Measurements from ENCODE around the gene HMGXB3.
"Not testable (repeated sequence)": the region's sequence is repeated elsewhere in the genome, so short reads cannot be mapped to it uniquely, and the experiment has no call there.

HMGXB3 gene

DNA sequence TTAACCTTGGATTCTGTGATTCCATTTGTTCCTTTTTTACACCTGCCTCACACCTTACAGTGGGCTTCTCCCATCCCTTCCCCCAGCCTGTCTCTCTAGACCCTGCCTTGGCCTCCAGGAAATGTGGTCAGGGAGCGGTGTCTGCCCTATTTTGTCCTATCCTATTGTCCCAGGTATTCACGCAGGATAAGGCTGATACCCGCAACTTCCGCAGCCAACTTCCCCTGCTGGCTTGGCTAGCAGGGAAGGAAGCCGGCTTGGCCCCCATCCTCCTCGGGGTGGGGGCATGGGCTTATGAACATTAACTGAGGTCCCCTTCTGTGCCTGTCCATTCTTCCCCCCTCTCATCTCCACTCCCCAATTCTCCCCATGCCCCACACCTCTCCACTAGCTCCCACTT lies 82.3 kb downstream of the HMGXB3 start:
- H3K27ac ChIP-seq: no peak overlapping the region
- TF ChIP-seq, protein P1, sequence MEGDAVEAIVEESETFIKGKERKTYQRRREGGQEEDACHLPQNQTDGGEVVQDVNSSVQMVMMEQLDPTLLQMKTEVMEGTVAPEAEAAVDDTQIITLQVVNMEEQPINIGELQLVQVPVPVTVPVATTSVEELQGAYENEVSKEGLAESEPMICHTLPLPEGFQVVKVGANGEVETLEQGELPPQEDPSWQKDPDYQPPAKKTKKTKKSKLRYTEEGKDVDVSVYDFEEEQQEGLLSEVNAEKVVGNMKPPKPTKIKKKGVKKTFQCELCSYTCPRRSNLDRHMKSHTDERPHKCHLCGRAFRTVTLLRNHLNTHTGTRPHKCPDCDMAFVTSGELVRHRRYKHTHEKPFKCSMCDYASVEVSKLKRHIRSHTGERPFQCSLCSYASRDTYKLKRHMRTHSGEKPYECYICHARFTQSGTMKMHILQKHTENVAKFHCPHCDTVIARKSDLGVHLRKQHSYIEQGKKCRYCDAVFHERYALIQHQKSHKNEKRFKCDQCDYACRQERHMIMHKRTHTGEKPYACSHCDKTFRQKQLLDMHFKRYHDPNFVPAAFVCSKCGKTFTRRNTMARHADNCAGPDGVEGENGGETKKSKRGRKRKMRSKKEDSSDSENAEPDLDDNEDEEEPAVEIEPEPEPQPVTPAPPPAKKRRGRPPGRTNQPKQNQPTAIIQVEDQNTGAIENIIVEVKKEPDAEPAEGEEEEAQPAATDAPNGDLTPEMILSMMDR (IDR thresholded peaks at IDR 0.05): no peak
- TF ChIP-seq ZFX (IDR thresholded peaks at IDR 0.05; ENCODE audit: borderline replicate concordance): no peak

DNA sequence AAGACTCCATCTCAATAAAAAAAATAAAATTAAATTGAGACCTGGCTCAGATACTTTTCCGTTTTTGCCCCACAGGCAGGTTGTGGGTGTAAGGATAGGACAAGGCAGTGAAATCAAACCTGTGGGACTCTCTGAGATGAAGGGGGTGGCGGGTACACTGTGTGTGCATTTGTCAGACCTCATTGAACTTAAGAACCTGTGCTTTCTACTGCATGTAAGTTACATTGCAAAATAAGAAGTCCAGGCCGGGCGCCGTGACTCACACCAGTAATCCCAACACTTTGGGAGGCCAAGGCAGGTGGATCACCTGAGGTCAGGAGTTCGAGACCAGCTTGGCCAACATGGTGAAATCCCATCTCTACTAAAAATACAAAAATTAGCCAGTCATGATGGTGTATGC lies 84.2 kb downstream of the HMGXB3 start:
- not testable (repeated sequence) for H3K27ac ChIP-seq

DNA sequence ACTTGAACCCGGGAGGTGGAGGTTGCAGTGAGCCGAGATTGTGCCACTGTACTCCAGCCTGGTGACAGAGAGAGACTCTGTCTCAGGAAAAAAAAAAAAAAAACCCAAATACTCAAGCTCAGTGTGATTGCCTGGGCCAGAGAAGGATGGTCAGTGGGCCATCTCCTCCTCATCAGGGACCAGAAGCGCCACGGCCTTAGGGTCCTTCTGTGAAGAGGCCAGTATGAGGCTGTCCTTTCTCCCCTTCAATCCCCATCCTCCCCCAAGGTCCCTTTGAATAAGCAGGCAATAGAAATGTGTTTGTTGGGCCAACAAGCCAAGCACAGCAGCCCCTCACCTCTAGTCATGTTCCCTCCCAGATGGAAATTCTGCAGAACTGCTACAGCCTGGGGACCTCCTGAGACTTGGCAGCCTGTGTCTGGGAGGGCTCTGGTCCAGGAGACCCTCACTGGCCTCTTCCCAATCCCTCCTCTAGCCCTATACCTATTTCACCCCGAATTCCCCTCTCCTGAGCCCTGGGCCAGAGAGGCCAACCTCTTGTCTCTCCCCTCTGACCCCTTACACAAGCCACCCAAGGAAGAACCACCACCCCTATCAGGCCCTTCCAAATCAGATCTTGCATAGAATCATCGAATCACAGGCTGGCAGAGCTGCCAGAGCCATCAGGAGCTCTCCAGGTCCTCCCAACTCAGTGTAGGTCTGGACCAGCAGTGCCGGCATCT lies 84.8 kb downstream of the HMGXB3 start:
- no peak for TF ChIP-seq ZFX (IDR thresholded peaks at IDR 0.05; ENCODE audit: borderline replicate concordance)
- TF ChIP-seq, protein P1 (IDR thresholded peaks at IDR 0.05): no peak
- H3K27ac ChIP-seq: no peak overlapping the region

DNA sequence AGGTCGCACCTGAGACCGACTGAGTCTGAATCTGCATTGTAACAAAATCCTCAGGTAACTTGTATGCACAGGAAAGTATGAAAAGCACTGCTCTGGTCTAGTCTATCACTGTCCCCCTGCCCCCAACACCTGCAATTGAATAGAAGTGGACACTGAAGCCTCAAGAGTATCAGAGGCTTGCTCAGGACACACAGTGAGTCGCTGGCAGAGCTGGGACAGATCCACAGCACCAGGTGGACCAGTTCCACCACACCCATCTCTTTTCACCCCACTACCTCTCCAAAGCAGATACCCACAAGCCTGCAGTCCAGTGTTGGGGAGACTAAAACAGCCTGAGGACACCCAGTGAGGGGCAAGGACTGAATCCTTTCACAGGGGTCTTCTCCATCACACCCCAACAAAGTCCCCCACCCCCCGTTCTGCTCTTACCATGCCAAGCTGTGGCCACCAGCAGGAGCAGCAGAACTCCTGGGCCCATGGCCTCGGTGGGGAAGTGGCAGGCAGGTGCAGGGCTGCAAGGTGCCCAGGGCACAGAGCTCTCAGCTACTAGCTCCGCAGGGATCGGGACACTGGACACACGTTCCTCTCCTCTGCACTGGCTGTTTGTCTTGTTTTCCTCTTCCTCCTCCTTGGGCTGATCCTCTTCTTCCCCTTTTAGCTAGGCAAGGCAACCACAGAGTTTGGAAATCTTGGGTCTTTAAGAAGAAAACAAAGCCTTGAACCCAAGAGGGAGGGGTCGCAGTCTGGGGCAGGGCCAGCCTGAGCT lies 85.6 kb downstream of the HMGXB3 start, which contains the start of gene CSF1R:
Gene CSF1R (minus strand): TSS at position 605 of the 766 bp plus-strand sequence. CDS start 127 bp downstream, at position 478.
- TF ChIP-seq ZFX (IDR thresholded peaks at IDR 0.05; ENCODE audit: borderline replicate concordance): no peak
- TF ChIP-seq, protein P1 (IDR thresholded peaks at IDR 0.05): no peak
- H3K27ac ChIP-seq: no peak within 1 kb of the TSS

DNA sequence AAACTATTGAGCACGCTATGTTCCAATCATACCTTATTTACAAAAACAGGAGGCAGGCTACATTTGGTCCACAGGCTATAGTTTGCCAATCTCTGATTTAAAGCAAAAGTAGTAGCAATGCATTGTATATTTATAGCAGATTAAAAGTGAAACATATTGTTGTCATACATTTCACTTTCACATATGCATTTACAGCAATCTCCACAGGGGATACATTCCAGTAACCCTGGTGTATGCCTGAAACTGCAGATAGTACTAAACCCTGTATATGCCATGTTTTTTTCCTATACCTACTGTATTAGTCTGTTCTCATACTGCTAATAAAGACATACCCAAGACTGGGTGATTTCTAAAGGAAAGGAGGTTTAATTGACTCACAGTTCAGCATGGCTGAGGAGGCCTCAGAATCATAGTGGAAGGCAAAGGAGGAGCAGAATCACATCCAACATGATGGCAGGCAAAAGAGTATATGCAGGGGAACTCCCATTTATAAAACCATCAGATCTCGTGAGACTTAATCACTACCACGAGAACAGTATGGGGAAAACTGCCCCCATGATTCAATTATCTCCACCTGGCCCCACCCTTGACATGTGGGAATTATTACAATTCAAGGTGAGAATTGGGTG lies 91.7 kb downstream of the HMGXB3 start:
- TF ChIP-seq, protein P1 (IDR thresholded peaks at IDR 0.05): no peak
- no peak for TF ChIP-seq ZFX (IDR thresholded peaks at IDR 0.05; ENCODE audit: borderline replicate concordance)
- no peak overlapping the region for H3K27ac ChIP-seq

DNA sequence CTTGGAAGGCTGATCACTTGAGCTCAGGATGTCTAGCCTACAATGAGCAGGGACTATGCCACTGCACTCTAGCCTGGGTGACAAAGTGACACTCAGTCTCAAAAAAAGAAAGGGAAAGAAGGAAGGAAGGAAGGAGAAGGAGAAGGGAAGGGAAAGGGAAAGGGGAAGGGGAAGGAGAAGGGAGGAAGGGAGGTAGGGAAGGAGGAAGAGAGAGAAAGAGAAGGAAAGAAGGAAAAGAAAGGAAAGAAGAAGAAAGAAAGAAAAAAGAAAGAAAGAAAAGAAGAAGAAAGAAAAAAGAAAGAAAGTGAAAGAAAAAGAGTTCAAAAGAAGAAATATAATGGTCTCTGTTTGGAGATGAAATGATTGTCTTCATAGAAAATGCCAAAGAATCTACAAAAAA lies 96.6 kb downstream of the HMGXB3 start:
- H3K27ac ChIP-seq: no peak overlapping the region
- TF ChIP-seq, protein P1 (IDR thresholded peaks at IDR 0.05): no peak
- no peak for TF ChIP-seq ZFX (IDR thresholded peaks at IDR 0.05; ENCODE audit: borderline replicate concordance)

DNA sequence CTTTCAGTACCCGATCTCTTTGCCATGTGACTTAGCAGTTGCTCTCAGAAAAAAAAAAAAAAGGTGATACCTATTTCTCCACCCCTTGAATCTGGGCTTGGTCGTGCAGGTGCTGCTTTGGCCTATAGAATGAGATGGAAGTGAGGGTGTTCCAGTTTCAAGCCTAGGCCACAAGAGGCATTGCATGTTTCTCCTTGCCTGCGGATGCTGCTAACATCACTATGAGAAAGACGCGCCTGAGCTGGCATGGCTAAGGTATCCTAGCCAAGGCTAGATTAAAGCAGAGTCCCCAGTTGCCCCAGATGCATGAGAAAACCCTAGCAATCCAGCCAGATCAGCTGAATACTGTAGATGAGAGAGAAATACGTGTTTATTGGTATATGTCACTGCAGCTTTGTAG lies 100.5 kb downstream of the HMGXB3 start:
- TF ChIP-seq, protein P1 (IDR thresholded peaks at IDR 0.05): no peak
- TF ChIP-seq ZFX (IDR thresholded peaks at IDR 0.05; ENCODE audit: borderline replicate concordance): no peak
- H3K27ac ChIP-seq: no peak overlapping the region

Data from 22Rv1 (cell line).